Activated CD8-positive, alpha-beta memory T cell treated with anti-CD3 and anti-CD28 coated beads for 1 hour (primary cell): Measurements from ENCODE around the gene SNX27.
"Not testable (repeated sequence)": the region's sequence is repeated elsewhere in the genome, so short reads cannot be mapped to it uniquely, and the experiment has no call there.

Experiments
- DNase-seq, 2 donors: peaks; one replicate each; pipeline ENCODE4 v3.0.0-alpha.2; 2020; ENCODE audit warnings: low read depth in 1 of 2; ENCODE audit errors: extremely low read depth in 1 of 2

Gene SNX27

GRCh38 chr1:151602550-151602949, 9.3 kb upstream of the SNX27 start:
- DNase-seq, result not testable (repeated sequence)

GRCh38 chr1:151604291-151604690, 7.6 kb upstream of the SNX27 start:
- DNase-seq, result no peak

GRCh38 chr1:151606384-151606783, 5.5 kb upstream of the SNX27 start:
- no peak for DNase-seq

- DNase-seq, result no peak
Observed at GRCh38 chr1:151606857-151607256, 5.0 kb upstream of the SNX27 start.

- DNase-seq, result no peak
Observed at GRCh38 chr1:151610142-151610541, 1.7 kb upstream of the SNX27 start.

GRCh38 chr1:151611288-151611790, 511 bp upstream of the SNX27 start:
- DNase-seq, result no peak

GRCh38 chr1:151612501-151613281, 841 bp downstream of the SNX27 start:
- DNase-seq, result no peak

- no peak for DNase-seq
Observed at GRCh38 chr1:151613282-151613780, 1.5 kb downstream of the SNX27 start.

- DNase-seq, result no peak
Observed at GRCh38 chr1:151615711-151616504, 4.1 kb downstream of the SNX27 start.

- no peak for DNase-seq
Observed at GRCh38 chr1:151616505-151616849, 4.6 kb downstream of the SNX27 start.

- no peak for DNase-seq
Observed at GRCh38 chr1:151618003-151618402, 6.2 kb downstream of the SNX27 start.

GRCh38 chr1:151618470-151618869, 6.6 kb downstream of the SNX27 start:
- DNase-seq, result no peak

- DNase-seq, result not testable (repeated sequence)
Observed at GRCh38 chr1:151618996-151619395, 7.1 kb downstream of the SNX27 start.

- DNase-seq, result no peak
Observed at GRCh38 chr1:151619489-151620093, 7.7 kb downstream of the SNX27 start.

GRCh38 chr1:151620286-151620685, 8.4 kb downstream of the SNX27 start:
- no peak for DNase-seq

- DNase-seq, result no peak
Observed at GRCh38 chr1:151621351-151621750, 9.5 kb downstream of the SNX27 start.

GRCh38 chr1:151624783-151625182, 12.9 kb downstream of the SNX27 start:
- DNase-seq, result no peak

GRCh38 chr1:151626740-151627334, 15.0 kb downstream of the SNX27 start:
- DNase-seq, result no peak

- DNase-seq, result no peak
Observed at GRCh38 chr1:151629278-151629677, 17.4 kb downstream of the SNX27 start.

- DNase-seq, result no peak
Observed at GRCh38 chr1:151635479-151636072, 23.7 kb downstream of the SNX27 start.
